ENCODE measurements around the gene MYRF.

The MYRF gene

GRCh38 chr11:61752117-61752924 is at the start of gene MYRF:
Gene MYRF (plus strand): TSS chr11:61752636. CDS start chr11:61752745, 109 bp downstream.
- no peak for DNase-seq

GRCh38 chr11:61702701-61703312 is 49.6 kb upstream of the MYRF start:
- no peak for DNase-seq

GRCh38 chr11:61704838-61705237 is 47.6 kb upstream of the MYRF start:
- DNase-seq: no peak

GRCh38 chr11:61706452-61707400 is 45.7 kb upstream of the MYRF start:
- no peak for DNase-seq

- no peak for DNase-seq
Observed at GRCh38 chr11:61707574-61707973, 44.9 kb upstream of the MYRF start.

GRCh38 chr11:61709110-61709509 is 43.3 kb upstream of the MYRF start:
- no peak for DNase-seq

- DNase-seq: no peak
Observed at GRCh38 chr11:61709572-61709971, 42.9 kb upstream of the MYRF start.

- no peak for DNase-seq
Observed at GRCh38 chr11:61710019-61710418, 42.4 kb upstream of the MYRF start.

- DNase-seq: no peak
Observed at GRCh38 chr11:61711037-61711436, 41.4 kb upstream of the MYRF start.

GRCh38 chr11:61711498-61711897 is 40.9 kb upstream of the MYRF start:
- no peak for DNase-seq

- no peak for DNase-seq
Observed at GRCh38 chr11:61712314-61712713, 40.1 kb upstream of the MYRF start.

- no peak for DNase-seq
Observed at GRCh38 chr11:61712846-61713245, 39.6 kb upstream of the MYRF start.

GRCh38 chr11:61713464-61713863 is 39.0 kb upstream of the MYRF start:
- no peak for DNase-seq

GRCh38 chr11:61713906-61714305 is 38.5 kb upstream of the MYRF start:
- no peak for DNase-seq

GRCh38 chr11:61714316-61714715 is 38.1 kb upstream of the MYRF start:
- DNase-seq: no peak

GRCh38 chr11:61714916-61715315 is 37.5 kb upstream of the MYRF start:
- DNase-seq: no peak

GRCh38 chr11:61715867-61716266 is 36.6 kb upstream of the MYRF start:
- DNase-seq: no peak

GRCh38 chr11:61716478-61717285 is 35.8 kb upstream of the MYRF start:
- no peak for DNase-seq

- DNase-seq: no peak
Observed at GRCh38 chr11:61717286-61718033, 35.0 kb upstream of the MYRF start.

GRCh38 chr11:61718046-61718531 is 34.3 kb upstream of the MYRF start:
- DNase-seq: no peak

GRCh38 chr11:61718621-61719302 is 33.7 kb upstream of the MYRF start:
- no peak for DNase-seq
